WERI-Rb-1 (cell line): ENCODE results near the gene EDDM13.
A peak's percentile ranks its signal among the peaks of the same experiment; 100 is the strongest.
"Not testable (repeated sequence)": the region's sequence is repeated elsewhere in the genome, so short reads cannot be mapped to it uniquely, and the experiment has no call there.

Source experiments
- DNase-seq: peaks from one replicate; pipeline ENCODE4 v3.0.0-alpha.2; 2020
- H3K27ac ChIP-seq: fragments of 250-450 bp; sonication (Bioruptor Pico); 2 replicates; pipeline ENCODE4 v1.5.1; 2020; ENCODE audit warnings: mild to moderate bottlenecking, moderate library complexity
- H3K27me3 ChIP-seq: fragments of 250-450 bp; sonication (Bioruptor Pico); 2 replicates; pipeline ENCODE4 v1.5.1; 2021; ENCODE audit warnings: mild to moderate bottlenecking, low read depth, moderate library complexity; ENCODE audit not compliant: insufficient read depth, severe bottlenecking
- H3K36me3 ChIP-seq: fragments of 250-450 bp; sonication (Bioruptor Pico); 2 replicates; pipeline ENCODE4 v1.5.1; 2020; ENCODE audit warnings: mild to moderate bottlenecking, moderate library complexity
- H3K4me3 ChIP-seq: 2 replicates; pipeline ENCODE4 v1.5.1; 2011; ENCODE audit warnings: low read depth, mild to moderate bottlenecking, control low read depth, low read length
- H3K9me3 ChIP-seq: fragments of 250-450 bp; sonication (Bioruptor Pico); 2 replicates; pipeline ENCODE4 v1.5.1; 2021; ENCODE audit warnings: mild to moderate bottlenecking, moderate library complexity; ENCODE audit not compliant: severe bottlenecking
- TF ChIP-seq, protein P1 (sequence below): IDR thresholded peaks from 2 replicates; pipeline ENCODE4 v1.5.1; 2011; ENCODE audit warnings: low read depth, mild to moderate bottlenecking, control low read depth, inconsistent platforms, low read length

EDDM13 gene

DNA sequence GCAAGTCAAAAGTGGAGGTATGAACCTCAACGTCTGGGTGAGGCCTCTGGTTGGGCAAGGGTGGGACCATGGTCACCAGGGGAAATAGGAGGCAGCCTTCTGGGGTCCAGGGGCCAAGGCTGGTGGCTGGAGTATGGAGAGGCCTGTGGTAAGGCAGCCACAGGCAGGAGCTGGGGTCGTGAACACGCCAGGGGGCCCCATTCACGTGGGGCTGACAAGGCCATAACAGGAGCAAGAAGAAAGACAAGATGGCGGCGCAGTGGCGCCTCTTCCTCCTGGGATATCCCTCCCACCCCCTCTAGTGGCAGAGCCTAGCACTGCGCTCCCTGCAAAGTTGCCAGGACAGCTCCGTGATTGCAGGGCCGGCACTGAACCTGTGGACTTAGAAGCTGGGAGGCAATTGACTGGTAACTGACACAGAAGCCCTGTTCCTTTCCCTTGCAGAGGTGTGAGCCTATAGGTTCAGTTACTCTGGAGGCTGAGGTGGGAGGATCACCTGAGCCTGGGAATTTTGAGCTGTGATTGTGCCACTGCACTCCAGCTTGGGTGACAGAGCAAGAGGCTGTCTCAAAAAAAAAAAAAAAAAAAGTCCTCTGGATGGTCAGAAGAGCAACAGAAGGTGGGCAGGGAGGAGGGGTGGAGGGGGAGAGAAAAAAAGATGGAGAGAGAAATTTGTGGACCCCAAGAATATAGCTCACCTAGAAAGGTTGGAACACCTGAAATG, 19.7 kb upstream of the EDDM13 start:
- peak overlapping the region; percentile 45 for H3K27ac ChIP-seq

DNA sequence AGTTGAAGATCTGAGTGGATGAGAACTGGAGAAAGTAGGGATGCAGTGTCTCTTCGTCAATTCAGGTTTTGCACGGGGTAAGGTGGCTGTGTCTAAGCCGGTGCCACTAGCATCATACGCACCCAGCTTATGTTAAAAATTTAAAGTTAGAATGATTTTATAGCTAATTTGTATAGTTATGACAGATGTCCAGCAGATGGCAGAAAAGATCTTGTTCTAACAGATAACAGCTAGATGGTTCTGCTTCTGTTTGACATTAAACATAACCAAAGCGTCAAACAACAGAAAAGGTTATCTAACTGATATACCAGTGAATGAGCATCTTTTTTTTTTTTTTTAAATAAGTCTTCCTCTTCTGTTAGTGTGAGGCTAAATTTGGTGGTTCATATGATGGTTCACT, 18.8 kb upstream of the EDDM13 start:
- Histone ChIP-seq H3K27ac (no peak overlapping the region), H3K4me3 (no peak overlapping the region), H3K9me3 (peaks cover 7% of the 10 kb centered on the region), H3K36me3 (no peaks in the 10 kb centered on the region), H3K27me3 (no peaks in the 10 kb centered on the region)
- TF ChIP-seq, protein P1, sequence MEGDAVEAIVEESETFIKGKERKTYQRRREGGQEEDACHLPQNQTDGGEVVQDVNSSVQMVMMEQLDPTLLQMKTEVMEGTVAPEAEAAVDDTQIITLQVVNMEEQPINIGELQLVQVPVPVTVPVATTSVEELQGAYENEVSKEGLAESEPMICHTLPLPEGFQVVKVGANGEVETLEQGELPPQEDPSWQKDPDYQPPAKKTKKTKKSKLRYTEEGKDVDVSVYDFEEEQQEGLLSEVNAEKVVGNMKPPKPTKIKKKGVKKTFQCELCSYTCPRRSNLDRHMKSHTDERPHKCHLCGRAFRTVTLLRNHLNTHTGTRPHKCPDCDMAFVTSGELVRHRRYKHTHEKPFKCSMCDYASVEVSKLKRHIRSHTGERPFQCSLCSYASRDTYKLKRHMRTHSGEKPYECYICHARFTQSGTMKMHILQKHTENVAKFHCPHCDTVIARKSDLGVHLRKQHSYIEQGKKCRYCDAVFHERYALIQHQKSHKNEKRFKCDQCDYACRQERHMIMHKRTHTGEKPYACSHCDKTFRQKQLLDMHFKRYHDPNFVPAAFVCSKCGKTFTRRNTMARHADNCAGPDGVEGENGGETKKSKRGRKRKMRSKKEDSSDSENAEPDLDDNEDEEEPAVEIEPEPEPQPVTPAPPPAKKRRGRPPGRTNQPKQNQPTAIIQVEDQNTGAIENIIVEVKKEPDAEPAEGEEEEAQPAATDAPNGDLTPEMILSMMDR, result no peak
- DNase-seq, result no peak

More for the DNA sequence above, 19.7 kb upstream of the EDDM13 start:
- peak; percentile 95 for DNase-seq
- Histone ChIP-seq H3K27me3 (no peaks in the 10 kb centered on the region), H3K4me3 (no peak overlapping the region), H3K36me3 (no peaks in the 10 kb centered on the region), H3K9me3 (peaks cover 7% of the 10 kb centered on the region)
- TF ChIP-seq, protein P1, result peak; percentile 92

DNA sequence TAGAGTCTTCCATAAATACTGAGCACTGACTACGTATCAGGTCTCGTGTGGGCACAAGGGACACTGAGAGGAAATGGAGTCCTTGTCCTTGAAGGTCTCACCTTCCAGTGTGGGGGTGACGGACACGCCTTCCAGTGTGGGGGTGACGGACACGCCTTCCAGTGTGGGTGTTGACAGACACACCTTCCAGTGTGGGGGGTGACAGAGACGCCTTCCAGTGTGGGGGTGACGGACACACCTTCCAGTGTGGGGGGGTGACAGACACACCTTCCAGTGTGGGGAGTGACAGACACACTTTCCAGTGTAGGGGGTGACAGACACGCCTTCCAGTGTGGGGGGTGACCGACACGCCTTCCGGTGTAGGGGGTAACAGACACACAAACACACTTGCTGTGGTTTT, 14.3 kb upstream of the EDDM13 start:
- TF ChIP-seq, protein P1, result no peak
- no peaks in the 10 kb centered on the region for H3K9me3 ChIP-seq
- no peaks in the 10 kb centered on the region for H3K36me3 ChIP-seq
- H3K27me3 ChIP-seq, result no peaks in the 10 kb centered on the region
- H3K27ac ChIP-seq, result no peak overlapping the region
- H3K4me3 ChIP-seq, result no peak overlapping the region
- DNase-seq, result no peak

DNA sequence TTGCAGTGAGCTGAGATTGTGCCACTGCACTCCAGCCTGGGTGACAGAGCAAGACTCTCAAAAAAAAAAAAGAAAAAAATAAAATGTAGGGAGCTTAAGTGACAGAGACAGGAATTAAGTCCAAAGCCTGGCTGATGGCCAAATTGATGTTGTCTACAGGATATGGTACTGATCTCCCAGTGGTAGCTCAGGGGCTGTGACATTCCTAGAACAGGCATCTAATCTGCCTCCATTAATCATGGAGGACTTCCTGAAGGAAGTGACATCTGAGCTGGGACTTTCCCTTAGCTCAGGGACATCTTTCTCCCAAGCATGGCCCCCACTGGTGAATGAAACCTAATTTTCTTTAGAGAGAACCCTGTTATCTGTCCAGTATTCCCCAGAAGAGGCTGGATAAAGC, 11.4 kb upstream of the EDDM13 start:
- DNase-seq, result no peak
- TF ChIP-seq, protein P1, result no peak
- Histone ChIP-seq H3K27me3 (no peaks in the 10 kb centered on the region), H3K4me3 (no peak overlapping the region), H3K9me3 (no peaks in the 10 kb centered on the region), H3K36me3 (no peaks in the 10 kb centered on the region), H3K27ac (no peak overlapping the region)

DNA sequence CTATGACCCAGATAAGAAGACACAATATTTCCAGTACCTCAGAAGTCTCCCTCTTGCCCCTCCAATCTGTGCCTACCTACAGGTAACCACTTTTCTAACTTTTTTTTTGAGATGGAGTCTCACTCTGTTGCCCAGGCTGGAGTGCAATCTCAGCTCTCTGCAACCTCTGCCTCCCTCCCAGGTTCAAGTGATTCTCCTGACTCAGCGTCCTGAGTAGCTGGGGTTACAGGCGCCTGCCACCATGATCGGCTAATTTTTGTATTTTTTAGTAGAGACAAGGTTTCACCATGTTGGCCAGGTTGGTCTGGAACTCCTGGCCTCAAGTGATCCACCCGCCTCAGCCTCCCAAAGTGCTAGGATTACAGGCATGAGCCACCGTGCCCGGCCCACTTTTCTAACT, 10.6 kb upstream of the EDDM13 start:
- not testable (repeated sequence) for H3K27me3 ChIP-seq, H3K9me3 ChIP-seq, H3K36me3 ChIP-seq, H3K27ac ChIP-seq, H3K4me3 ChIP-seq, DNase-seq

DNA sequence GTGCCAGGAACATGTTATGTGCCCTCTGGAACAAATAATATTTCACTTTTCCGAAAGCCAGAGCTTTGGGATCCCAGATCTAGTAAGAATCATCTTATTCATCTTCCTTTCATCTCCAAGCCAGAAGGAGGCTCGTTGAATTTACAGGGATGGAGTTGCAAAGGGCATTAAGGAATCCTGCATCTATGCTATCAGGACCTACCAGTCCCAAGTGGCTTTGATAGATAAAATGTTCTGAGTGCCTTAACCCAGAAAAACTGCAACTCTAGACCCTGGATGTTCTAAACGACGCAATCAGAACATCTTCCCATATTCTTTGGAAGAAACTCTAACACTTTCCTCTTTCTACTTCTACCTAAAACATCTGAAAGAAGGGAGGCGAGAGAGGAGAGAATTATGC, 9.2 kb upstream of the EDDM13 start:
- DNase-seq, result no peak
- Histone ChIP-seq H3K4me3 (no peak overlapping the region), H3K9me3 (no peaks in the 10 kb centered on the region), H3K36me3 (no peaks in the 10 kb centered on the region), H3K27me3 (no peaks in the 10 kb centered on the region), H3K27ac (no peak overlapping the region)
- TF ChIP-seq, protein P1, result no peak
